ENCODE results near the gene SLC4A4. TPM values are rescaled to one million over a fixed set of nuclear protein-coding genes. Genes with fewer than 3 reads are reported as not detected.

The SLC4A4 gene
- total RNA-seq, 4 donors from 2014 or later = 0.42 to 1.4 (median 0.65) TPM

DNA sequence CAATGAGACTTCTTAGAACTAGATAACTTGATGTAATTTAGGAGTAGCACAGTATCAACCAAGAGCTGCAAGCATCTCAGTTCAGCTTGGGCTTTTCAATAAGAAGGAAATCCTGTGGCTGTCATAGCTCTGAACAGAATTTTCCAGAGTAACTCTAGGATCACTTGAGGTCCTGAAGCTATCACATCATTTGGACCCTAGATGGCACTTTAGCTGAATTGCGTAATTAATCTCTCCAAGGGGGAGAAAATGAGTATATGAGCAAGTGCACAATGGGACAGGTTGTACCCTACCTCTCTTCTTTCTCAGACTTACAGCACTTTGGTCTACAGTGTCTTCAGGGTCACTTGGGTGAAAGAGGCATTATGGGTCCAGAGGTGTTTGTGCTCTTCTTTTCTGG lies 45.2 kb downstream of the SLC4A4 start:
- ATAC-seq = no peak
- in situ Hi-C loops (cut with MboI; ENCODE audit: low sequenced_read_pairs in 4 of 4) = no loop called here
- Histone ChIP-seq H3K27me3 (no peaks in the 10 kb centered on the region), H3K9me3 (no peaks in the 10 kb centered on the region), H3K27ac (no peak overlapping the region), H3K36me3 (no peaks in the 10 kb centered on the region), H3K4me3 (no peak overlapping the region), H3K4me1 (no peaks in the 10 kb centered on the region)
- DNase-seq = no peak
- intact Hi-C loops (cut with DNase I; ENCODE audit: low total_unique reads) = no loop called here
- TF ChIP-seq POLR2A (IDR thresholded peaks at IDR 0.05) = no peak
- TF ChIP-seq, protein P1, sequence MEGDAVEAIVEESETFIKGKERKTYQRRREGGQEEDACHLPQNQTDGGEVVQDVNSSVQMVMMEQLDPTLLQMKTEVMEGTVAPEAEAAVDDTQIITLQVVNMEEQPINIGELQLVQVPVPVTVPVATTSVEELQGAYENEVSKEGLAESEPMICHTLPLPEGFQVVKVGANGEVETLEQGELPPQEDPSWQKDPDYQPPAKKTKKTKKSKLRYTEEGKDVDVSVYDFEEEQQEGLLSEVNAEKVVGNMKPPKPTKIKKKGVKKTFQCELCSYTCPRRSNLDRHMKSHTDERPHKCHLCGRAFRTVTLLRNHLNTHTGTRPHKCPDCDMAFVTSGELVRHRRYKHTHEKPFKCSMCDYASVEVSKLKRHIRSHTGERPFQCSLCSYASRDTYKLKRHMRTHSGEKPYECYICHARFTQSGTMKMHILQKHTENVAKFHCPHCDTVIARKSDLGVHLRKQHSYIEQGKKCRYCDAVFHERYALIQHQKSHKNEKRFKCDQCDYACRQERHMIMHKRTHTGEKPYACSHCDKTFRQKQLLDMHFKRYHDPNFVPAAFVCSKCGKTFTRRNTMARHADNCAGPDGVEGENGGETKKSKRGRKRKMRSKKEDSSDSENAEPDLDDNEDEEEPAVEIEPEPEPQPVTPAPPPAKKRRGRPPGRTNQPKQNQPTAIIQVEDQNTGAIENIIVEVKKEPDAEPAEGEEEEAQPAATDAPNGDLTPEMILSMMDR (IDR thresholded peaks at IDR 0.05 in 4 of 5, conservative IDR thresholded peaks at IDR 0.05 in 1 of 5) = no peak

GRCh38 chr4:71389149-71389827 lies 50.5 kb downstream of the SLC4A4 start:
- H3K27ac ChIP-seq = no peak overlapping the region
- in situ Hi-C loops (cut with MboI; ENCODE audit: low sequenced_read_pairs in 4 of 4) (no loop called here), intact Hi-C loops (cut with DNase I; ENCODE audit: low total_unique reads) (no loop called here)
- no peaks in the 10 kb centered on the region for H3K27me3 ChIP-seq
- DNase-seq (no peak), ATAC-seq (no peak)
- H3K4me3 ChIP-seq = no peak overlapping the region
- H3K9me3 ChIP-seq = no peaks in the 10 kb centered on the region
- H3K4me1 ChIP-seq = peaks cover 0 to 5% of the 10 kb centered on the region in 2 donors
- H3K36me3 ChIP-seq = no peaks in the 10 kb centered on the region
- TF ChIP-seq POLR2A (IDR thresholded peaks at IDR 0.05) = no peak
- TF ChIP-seq, protein P1 (IDR thresholded peaks at IDR 0.05 in 4 of 5, conservative IDR thresholded peaks at IDR 0.05 in 1 of 5) = no peak

GRCh38 chr4:71392109-71392508 lies 53.3 kb downstream of the SLC4A4 start:
- intact Hi-C loops (cut with DNase I; ENCODE audit: low total_unique reads) = no loop called here
- DNase-seq (no peak), ATAC-seq (no peak)
- H3K27me3 ChIP-seq = no peaks in the 10 kb centered on the region
- no peaks in the 10 kb centered on the region for H3K36me3 ChIP-seq
- no peaks in the 10 kb centered on the region for H3K9me3 ChIP-seq
- TF ChIP-seq, protein P1 (IDR thresholded peaks at IDR 0.05 in 4 of 5, conservative IDR thresholded peaks at IDR 0.05 in 1 of 5) = no peak
- TF ChIP-seq POLR2A (IDR thresholded peaks at IDR 0.05) = no peak
- in situ Hi-C loops (cut with MboI; ENCODE audit: low sequenced_read_pairs in 4 of 4) = no loop called here
- no peak overlapping the region for H3K27ac ChIP-seq
- H3K4me3 ChIP-seq = no peak overlapping the region
- peaks cover 0 to 5% of the 10 kb centered on the region in 2 donors for H3K4me1 ChIP-seq

GRCh38 chr4:71396382-71396781 lies 57.6 kb downstream of the SLC4A4 start:
- TF ChIP-seq, protein P1 (IDR thresholded peaks at IDR 0.05 in 4 of 5, conservative IDR thresholded peaks at IDR 0.05 in 1 of 5) = no peak
- no peak for TF ChIP-seq POLR2A (IDR thresholded peaks at IDR 0.05)
- Histone ChIP-seq H3K27me3 (no peaks in the 10 kb centered on the region), H3K36me3 (no peaks in the 10 kb centered on the region), H3K4me3 (no peak overlapping the region), H3K27ac (no peak overlapping the region), H3K4me1 (no peaks in the 10 kb centered on the region), H3K9me3 (no peaks in the 10 kb centered on the region)
- intact Hi-C loops (cut with DNase I; ENCODE audit: low total_unique reads) = no loop called here
- ATAC-seq (no peak), DNase-seq (no peak)
- in situ Hi-C loops (cut with MboI; ENCODE audit: low sequenced_read_pairs in 4 of 4) = no loop called here

GRCh38 chr4:71400810-71401209 lies 62.0 kb downstream of the SLC4A4 start:
- Histone ChIP-seq H3K27ac (no peak overlapping the region), H3K4me1 (no peaks in the 10 kb centered on the region), H3K27me3 (no peaks in the 10 kb centered on the region), H3K36me3 (no peaks in the 10 kb centered on the region), H3K9me3 (no peaks in the 10 kb centered on the region), H3K4me3 (no peak overlapping the region)
- intact Hi-C loops (cut with DNase I; ENCODE audit: low total_unique reads) (no loop called here), in situ Hi-C loops (cut with MboI; ENCODE audit: low sequenced_read_pairs in 4 of 4) (no loop called here)
- TF ChIP-seq, protein P1 (IDR thresholded peaks at IDR 0.05 in 4 of 5, conservative IDR thresholded peaks at IDR 0.05 in 1 of 5) = no peak
- DNase-seq (no peak), ATAC-seq (no peak)

Measured in gastrocnemius medialis (tissue), 4 donors.